DMS79 (cell line): Measurements from ENCODE around the gene BRINP3.
"Not testable (repeated sequence)": the region's sequence is repeated elsewhere in the genome, so short reads cannot be mapped to it uniquely, and the experiment has no call there.

Source experiments
- DNase-seq: peaks from one replicate; lab custom pipeline; 2025; lab: John Stamatoyannopoulos, UW

The BRINP3 gene

DNA sequence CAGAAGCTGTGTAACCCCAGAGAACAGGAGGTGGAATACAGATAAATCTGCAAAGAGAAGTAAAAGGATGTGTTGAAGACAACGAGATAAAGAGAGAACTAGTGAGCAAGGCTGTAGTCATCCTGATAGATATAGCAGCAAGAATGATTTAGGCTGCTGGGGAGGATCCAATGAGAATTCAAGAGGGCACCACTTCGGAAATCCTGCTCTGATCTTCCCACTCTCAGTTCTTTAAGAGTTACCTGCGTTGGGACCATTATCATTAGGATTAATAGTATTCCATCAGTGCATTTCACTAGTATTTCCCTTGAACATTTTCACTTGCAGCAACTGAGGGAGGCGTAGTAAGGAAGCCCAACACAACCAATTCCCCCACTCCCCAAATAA lies at the start of gene BRINP3:
Gene BRINP3 (minus strand): TSS at position 103 of the 387 bp plus-strand sequence.
- DNase-seq = no peak

DNA sequence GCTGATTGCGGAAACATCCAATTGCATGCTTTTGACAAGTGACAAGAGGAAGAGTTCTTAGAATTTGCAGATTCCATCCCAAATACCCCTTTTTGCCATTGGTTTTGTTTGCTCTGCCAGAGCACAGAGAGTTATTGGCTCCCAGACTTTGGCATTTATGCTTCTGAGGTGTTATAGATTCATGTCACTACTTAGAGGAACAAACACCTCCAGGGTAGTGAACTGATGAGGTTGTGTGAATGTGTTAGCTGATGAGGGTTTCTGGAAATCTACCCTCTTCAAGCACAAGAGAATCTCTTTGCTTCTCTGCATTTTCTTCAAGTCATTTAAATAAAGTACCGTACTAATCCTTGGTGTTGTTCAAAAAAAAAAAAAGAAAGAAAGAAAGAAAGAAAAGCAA lies 33.9 kb upstream of the BRINP3 start:
- no peak for DNase-seq

DNA sequence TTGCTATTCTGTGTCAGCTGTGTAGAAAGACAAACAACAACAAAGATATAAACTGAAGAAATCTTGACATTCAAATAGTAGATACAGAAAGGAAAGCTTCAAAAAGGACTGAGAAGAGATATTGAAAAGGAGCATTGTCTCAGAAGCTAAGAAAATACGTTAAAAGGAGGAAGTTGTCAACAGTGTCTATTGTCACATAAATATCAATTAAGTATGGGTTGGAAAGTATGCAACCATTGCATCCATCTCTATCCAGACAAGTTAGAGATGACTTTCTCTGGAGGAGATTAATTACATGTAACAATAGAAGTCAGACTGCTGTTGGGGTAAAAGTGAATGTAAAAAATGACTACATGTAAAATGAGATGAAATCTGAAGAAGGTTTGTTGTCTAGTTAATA lies 29.7 kb upstream of the BRINP3 start:
- no peak for DNase-seq

DNA sequence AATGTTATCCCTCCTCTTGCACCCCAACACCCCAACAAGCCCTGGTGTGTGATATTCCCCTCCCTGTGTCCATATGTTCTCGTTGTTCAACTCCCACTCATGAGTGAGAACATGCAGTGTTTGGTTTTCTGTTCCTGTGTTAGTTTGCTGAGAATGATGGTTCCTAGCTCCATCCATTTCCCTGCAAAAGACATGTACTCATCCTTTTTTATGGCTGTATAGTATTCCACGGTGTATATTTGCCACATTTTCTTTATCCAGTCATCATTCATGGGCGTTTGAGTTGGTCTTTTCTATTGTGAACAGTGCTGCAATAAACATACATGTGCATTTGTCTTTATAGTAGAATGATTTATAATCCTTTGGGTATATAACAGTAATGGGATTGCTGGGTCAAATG lies 26.9 kb upstream of the BRINP3 start:
- not testable (repeated sequence) for DNase-seq

DNA sequence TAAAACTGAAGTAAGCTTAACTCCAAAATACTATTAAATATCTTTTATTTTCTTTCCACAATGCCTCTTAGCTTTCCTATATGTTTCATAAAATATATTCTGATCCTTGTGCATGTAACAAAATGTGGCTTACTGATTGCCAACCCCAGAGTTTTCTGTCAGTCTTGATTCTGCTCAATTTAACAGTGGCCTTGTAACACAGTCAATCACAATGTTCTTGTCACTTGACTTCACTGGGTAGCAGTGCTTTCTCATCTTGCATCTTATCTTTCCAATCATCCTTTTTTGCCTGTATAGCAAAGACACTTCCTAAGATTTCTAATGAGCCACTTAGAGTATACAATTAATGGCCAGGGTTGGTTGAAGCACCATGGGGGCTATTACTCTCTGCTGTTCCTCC lies 19.9 kb upstream of the BRINP3 start:
- DNase-seq = no peak

DNA sequence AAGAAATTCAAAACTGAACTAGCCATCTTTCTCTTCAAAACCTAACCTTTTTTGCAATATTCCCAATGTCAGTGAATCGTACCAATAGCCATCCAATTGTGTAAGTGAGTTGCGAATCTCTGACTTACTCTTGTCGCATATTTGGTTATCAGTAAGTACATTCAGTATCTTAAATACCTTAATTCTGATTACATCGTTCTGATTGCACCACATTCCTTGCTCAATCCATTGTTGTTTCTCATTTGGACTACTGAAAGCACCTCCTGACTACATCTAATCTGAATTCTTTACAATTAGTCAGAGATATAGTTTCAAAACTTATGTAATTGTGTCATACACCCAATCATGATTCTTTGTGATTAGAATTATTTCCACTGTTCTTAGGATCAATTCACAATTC lies 16.8 kb upstream of the BRINP3 start:
- no peak for DNase-seq

DNA sequence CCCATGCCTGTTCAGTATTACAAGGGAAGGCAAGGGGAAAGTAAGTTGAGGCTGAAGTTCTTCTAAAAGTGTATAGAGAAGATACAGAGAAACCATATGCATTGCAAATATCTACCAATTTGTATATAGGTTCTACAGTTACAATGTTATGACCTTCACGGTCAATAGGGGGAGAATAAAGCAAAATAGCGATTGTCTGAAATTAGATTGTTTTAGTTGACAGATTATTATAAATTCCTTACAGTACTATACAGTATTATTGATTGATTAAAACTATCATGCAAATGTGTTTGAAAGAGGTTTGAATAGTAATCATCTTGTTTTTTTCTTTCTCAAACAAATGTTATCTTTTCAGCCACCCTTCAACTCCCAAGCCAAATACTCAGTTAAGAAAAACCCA lies 13.7 kb upstream of the BRINP3 start:
- no peak for DNase-seq

DNA sequence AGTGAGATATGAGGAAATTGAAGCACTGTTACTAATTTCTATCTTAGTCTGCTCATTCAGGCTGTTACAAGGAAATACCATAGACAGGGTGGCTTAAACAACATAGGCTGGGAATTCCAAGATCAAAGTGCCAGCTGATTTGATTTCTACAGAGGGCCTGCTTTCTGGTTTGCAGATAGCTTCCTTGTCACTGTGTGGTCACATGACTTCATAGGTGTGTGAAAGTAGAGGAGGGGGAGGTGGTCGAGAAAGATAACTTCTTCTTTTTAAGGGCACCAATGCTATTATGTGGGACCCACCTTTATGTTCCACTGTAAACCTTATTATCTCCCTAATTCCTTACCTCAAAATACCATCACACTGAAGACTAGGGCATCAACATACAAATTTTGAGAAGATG lies 6.4 kb upstream of the BRINP3 start:
- no peak for DNase-seq

DNA sequence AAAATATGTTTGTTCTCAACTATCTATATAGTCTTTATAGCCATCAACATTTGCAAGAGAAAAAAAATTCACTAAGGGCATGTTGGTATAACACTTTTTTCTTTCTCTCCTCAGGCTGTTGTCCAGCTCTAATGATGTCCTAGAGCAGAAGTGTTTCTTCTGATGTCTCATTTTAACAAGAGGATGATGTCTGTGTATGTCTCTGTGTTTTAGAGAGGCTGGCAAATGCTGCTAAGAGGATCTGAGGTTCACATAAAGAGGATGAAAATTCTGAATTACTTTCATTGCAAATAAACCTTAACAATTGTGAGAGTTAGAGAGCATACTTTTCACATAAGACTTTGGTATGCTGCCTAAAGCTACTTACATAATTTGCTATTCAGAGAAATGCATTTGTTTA lies 2.6 kb upstream of the BRINP3 start:
- no peak for DNase-seq

DNA sequence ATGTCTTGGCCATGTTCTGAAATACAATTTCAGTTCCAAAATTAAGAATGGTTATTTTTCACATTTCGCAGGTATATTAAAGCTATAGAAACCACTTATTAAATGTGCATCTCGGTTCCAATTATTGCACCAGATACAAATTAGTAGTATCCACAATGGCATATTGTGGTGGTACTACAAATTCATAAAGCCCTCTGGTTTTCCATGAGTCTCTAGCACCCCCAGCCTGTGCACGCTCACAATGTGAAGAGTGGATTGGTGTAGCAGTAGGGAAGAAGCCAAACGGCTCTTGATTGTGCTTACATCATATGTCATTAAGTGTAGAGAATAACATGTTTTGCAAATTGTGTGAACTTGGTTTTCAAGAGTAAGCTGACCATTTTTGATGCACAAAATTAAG lies 1.9 kb upstream of the BRINP3 start:
- no peak for DNase-seq

DNA sequence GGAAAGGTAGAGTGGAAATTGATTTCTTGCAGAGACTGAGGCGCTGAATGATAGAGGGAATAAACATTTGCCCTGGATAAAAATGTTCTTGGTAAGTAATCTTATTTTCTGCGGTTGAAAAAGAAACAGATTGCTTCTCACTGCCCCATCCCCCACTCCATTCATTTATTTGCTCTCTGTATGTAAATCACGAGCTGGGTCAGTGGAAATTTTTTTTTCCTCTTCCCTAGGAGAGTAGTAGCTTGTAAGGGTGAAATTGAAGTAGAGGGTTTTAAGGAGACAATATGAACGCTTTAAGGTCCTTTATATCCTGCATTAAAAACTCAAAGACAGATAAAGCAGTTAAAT lies 1.4 kb upstream of the BRINP3 start:
- DNase-seq = no peak

DNA sequence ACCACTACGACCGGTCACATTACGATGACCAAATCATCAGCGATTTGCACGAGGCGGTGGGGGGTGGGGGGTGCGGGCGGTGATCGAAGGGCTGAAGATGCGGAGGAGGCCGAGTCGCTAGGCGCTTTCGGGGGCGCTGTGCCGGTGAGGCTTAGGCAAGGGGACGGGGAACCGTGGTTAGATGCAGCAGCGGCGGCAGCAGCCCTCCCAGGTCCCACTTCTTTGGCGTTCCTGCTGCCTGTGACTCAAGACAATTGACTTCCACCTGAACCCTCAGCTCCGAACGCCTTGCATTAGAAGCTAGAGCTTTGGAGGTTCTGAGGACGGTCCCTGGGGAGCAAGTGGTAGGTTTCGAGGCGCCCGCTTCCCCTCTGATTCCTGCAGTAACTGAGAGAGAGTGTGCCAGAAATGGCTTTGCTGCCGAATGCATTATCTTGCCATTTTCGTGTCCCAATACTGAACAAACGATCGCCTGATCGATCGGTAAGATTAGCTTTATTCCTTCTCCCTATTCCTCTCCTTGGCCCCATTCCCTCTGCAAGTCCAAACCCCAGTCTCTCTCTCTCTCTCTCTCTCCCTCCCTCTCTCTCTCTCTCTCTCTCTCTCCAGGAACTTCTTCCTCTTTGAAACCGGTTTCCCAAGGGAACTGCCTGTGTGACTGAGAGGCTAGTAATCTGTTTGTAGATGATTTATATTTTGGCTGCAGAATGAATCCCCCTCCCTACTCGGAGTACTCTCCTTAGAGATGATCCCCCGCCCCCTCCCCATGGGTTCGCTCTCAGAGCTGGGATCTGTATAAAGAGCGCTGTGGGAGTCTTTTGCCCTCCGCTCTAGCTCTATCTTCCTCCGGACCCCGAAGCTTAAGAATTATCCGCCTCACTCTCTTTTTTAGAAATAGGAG lies 735 bp upstream of the BRINP3 start:
- no peak for DNase-seq

DNA sequence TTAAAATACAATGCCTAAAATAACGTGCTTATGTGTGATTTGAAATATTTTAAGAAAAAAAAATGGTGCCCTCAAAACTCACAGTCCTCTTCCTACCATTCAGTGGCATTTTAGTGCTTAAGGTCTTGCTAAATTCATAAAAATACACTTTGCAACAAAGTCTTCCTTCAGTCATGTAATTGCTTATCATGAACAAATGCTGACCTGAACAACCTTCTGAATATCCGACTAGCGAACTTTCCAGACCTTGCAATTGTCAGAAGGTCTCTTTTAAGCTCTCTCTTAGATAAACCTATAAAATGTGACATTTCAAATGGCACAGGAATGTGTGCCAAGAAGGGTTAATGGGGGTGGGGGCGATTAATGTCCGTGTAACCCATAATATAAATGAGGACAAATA lies 858 bp downstream of the BRINP3 start:
- DNase-seq = no peak

DNA sequence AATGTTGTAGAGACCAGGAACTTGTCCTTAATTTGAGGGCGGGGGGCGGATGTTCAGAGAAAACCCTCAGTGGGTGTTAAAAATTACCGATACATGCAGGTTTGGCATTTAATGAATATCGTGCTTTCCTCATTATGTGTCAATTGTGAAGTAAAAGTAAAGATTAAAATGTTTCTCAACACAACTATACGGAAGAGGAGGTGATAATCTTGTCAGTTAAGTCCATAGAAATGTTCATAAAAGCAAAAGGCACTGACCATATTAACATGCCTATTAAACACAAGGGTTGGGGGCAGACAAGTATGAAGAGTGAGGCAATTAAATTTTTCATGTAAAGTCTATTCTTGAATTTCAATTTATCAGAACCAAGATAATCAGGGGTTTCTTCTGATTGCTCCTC lies 1.3 kb downstream of the BRINP3 start:
- no peak for DNase-seq

DNA sequence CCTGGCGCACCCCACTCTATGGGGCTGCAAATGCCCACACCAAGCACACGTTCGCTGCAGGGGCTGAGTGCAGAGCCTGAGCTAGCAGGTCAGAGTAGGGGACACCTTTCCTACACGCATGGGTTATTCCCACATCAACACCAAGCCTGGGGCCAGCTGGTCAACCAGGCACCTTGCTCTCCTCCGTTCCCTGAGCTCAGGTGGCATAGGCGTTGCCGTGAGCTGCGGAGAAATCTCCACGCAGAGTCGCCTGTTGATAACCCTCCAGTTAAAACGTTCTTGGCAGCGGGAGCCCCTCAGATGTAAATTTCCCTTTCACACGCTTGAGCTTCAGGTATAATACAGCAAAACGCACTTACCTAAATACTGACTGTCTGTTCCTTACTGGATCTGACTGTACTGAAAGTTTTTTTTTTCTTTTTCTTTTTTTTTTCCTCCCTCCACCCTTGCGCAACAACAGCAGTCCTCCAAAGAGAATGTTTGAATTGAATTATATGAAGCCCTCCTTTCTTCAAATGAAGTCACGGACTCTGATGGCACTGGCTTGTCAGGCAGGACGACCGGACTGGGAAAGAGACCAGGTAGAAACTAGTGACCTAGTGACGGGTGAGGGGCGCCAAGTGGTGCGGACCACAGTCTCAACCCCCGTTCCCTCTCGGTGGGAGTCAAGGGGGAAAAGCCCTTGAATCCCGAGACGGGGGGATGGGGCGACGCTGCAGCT lies 2.1 kb downstream of the BRINP3 start:
- no peak for DNase-seq

DNA sequence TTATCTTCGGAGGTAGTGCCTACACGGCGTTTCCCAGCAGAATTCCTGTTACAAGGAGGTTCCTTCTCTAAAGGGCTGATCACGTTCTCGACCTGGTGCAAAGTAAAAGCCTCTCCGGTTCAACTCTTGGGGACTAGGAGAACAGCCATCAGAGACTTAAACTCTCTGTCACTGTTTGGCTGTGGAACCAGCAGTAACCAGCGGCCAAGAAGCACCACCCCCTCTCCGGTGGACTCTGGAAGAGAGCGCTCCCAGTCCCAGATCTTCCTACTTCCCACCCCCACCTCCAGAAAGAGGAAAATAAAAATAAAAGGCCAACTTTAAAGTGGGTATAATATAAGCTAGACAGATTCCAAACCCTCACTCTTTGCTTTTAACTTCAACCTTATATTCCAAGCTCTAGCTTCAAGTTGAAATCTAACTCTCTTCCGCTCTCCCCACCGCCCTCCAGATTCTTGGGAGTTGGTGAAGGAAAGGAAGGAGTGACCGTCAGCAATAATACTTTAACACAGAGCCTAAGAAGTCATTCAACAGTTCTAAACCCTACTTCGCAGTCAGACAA lies 2.9 kb downstream of the BRINP3 start:
- no peak for DNase-seq

DNA sequence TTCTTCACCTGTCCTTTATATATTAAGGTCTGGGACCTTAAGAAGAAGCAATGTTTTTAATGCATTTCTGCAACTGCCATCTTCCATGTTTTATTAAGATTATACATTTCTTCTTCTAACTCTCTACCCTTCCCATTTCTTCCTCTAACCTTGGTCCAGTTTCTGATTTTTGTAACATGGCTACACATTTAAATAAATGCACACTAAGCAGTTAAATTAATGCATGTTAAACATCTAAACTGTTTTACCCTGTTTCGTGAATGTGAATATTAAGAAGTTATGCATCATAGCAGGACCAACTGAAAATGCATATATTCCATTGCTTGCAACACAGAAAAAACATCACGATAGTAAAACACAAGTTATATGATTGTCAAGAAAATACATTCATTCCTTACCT lies 3.7 kb downstream of the BRINP3 start:
- DNase-seq = no peak

DNA sequence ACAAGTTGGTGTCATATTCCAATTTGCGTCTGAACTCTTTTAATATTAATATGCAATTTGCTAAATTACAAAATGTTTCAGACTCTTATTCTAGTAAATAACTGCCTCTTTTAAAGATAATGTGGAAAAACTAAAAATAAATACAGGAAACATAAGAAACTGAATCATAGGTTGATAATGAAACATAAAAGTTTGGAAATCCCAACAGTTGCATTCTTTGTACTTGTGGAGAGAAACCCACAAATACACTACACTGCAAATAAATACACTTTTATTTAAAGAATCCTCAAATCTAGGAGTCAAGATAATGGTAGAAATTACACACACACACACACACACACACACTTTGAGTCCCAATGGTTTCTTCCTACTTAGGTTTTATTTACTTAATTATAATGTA lies 5.2 kb downstream of the BRINP3 start:
- DNase-seq = no peak

DNA sequence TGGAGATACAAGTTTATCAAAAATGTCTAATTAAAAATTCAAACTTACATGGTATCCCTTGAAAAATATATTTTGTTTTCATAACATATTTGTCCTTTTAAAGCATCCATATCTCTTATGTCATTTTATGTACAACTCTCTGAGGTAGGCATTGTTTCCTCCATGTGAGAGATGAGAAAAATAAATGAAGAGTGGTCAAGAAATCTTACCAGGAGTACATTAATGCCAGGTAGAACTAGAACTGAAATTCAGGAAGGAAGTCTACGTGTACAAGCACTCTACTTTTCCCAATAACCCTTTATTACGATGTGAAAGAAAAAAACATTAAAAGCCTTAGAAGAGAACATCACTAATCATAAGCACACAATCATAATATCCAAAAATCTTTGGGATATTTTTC lies 5.6 kb downstream of the BRINP3 start:
- no peak for DNase-seq

DNA sequence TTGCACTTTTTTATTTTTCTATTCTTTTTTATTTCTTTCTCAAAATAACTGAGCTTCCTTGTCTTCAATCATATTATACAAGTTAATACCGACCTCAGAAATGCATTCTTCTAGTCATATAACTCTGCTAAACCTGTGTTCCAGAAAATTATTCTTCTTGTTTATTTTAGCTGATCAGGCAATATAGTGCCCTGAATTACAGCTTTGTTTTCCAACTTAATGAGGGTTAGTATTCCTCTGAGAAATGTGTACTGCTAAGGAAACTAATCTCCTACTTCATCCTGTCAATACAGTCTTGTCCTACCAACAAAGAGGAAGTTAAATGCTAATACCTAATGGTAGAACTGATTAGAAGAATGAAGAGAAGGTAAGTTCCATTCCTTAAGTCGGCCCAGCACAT lies 13.0 kb downstream of the BRINP3 start:
- DNase-seq = no peak

DNA sequence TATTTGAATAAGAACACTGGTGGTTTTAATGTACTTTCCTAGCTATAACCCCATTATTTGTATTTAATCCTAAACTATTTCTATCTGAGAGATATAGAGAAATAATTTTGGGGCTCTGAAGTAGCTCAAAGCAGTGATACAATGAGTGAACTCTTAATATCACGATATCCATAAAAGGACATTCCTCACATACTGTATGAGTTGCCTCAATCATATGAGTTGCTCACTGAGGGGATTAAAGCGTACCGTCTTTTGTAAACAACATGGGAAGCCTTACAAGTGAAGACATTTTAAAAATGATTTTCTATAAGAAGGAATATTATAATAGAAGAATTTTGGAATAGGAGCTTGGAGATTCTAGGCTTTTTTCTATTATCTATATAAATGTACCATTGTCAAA lies 21.5 kb downstream of the BRINP3 start:
- DNase-seq = no peak

DNA sequence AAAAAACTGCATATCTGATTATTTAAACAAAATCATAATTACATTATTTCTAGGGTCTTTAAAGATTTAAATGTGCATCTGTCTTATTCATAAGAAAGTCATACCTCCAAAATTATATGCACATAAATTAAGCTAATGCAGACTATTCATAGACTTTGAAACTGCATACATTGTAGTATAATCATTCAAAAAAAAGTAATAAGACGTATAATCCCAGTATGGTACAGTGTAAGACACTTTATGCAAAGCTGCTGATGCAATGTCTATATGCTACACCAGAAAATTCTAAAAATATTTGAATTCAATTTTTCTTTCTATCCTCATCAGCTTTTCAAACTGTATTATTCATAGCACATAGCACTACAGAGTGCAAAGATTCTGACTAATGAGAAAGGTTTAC lies 22.0 kb downstream of the BRINP3 start:
- no peak for DNase-seq

DNA sequence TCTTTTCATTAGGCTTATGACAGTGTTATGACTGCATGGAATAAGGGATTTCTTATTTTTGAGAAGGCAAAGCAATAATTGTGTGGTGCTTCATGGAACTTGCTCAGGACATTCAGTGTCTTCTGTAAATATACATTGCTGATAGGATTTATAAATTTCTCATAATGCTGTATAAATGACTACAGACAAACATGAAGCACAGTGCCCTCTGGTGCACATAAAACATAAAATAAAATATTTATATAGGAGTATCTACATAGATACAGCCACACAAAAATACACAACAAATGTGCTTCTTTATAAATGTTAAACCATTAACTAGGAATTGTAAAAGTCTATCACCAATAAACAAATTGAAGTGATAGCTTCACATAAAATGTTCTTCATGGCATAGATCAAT lies 24.1 kb downstream of the BRINP3 start:
- DNase-seq = no peak
